NB4 (cell line): ENCODE measurements around the gene ASMTL.

ENCODE experiments used
- MAX ChIP-seq: IDR thresholded peaks from 2 replicates; pipeline ENCODE4 v1.6.1; 2011; ENCODE audit warnings: low read depth, low read length
- POLR2A ChIP-seq: IDR thresholded peaks from 2 replicates; pipeline ENCODE4 v1.6.1; 2011; ENCODE audit warnings: mild to moderate bottlenecking; ENCODE audit not compliant: insufficient read length; ENCODE audit errors: extremely low read depth
- TF ChIP-seq, protein P1 (sequence below): IDR thresholded peaks from one replicate; pipeline ENCODE4 v1.5.1; 2012; ENCODE audit warnings: low read depth, low read length

GRCh38 chrX:1421433-1422134, 31.1 kb downstream of the ASMTL start:
- TF ChIP-seq POLR2A = no peak
- TF ChIP-seq, protein P1, sequence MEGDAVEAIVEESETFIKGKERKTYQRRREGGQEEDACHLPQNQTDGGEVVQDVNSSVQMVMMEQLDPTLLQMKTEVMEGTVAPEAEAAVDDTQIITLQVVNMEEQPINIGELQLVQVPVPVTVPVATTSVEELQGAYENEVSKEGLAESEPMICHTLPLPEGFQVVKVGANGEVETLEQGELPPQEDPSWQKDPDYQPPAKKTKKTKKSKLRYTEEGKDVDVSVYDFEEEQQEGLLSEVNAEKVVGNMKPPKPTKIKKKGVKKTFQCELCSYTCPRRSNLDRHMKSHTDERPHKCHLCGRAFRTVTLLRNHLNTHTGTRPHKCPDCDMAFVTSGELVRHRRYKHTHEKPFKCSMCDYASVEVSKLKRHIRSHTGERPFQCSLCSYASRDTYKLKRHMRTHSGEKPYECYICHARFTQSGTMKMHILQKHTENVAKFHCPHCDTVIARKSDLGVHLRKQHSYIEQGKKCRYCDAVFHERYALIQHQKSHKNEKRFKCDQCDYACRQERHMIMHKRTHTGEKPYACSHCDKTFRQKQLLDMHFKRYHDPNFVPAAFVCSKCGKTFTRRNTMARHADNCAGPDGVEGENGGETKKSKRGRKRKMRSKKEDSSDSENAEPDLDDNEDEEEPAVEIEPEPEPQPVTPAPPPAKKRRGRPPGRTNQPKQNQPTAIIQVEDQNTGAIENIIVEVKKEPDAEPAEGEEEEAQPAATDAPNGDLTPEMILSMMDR = no peak
- TF ChIP-seq MAX = no peak
